ENCODE data around the gene CLBA1. TPM values are rescaled to one million over a fixed set of nuclear protein-coding genes. Genes with fewer than 3 reads are reported as not detected.

CLBA1 gene
- total and polyA plus RNA-seq, 8 donors = 4.7 to 32.5 (median 7.2) TPM

- Histone ChIP-seq H3K36me3 (no peaks in the 10 kb centered on the region), H3K4me1 (peaks cover 0 to 28% (median 4%) of the 10 kb centered on the region in 3 donors), H3K27ac (peak overlapping the region in 2 of 4 donors; percentile 54 to 73), H3K27me3 (no peaks in the 10 kb centered on the region), H3K9me3 (no peaks in the 10 kb centered on the region), H3K4me3 (no peak overlapping the region)
- no peak for ATAC-seq
- intact Hi-C loops (cut with DNase I) = no loop called here
- WGBS, 2 donors = 89 to 93% methylated on average over 22 of the region's 22 CpGs
- peak in 4 of 6 donors; percentile 19 to 68 (median 44) for DNase-seq
- FAIRE-seq = no peak
- TF ChIP-seq CTCF (IDR thresholded peaks at IDR 0.05) = no peak
These were observed 4.7 kb upstream of the CLBA1 start for GRCh38 chr14:104980611-104981531.

- intact Hi-C loops (cut with DNase I) = no loop called here
- no peak for TF ChIP-seq CTCF (IDR thresholded peaks at IDR 0.05)
These were observed 3.7 kb upstream of the CLBA1 start for GRCh38 chr14:104981699-104982541.

GRCh38 chr14:104982548-104983230, 2.9 kb upstream of the CLBA1 start:
- DNase-seq = peak in 2 of 6 donors; percentile 44 to 60
- 72 to 76% methylated on average over 10 of the region's 10 CpGs for WGBS, 2 donors

More at GRCh38 chr14:104981699-104982541, 3.7 kb upstream of the CLBA1 start:
- no peaks in the 10 kb centered on the region for H3K36me3 ChIP-seq
- H3K4me1 ChIP-seq = peaks cover 0 to 26% (median 6%) of the 10 kb centered on the region in 3 donors
- DNase-seq = peak in 3 of 6 donors; percentile 28 to 62 (median 54)
- H3K27me3 ChIP-seq = no peaks in the 10 kb centered on the region
- 82 to 84% methylated on average over 17 of the region's 17 CpGs for WGBS, 2 donors
- no peak overlapping the region for H3K4me3 ChIP-seq
- H3K9me3 ChIP-seq = no peaks in the 10 kb centered on the region
- no peak for ATAC-seq
- no peak overlapping the region for H3K27ac ChIP-seq
- no peak for FAIRE-seq

More at GRCh38 chr14:104982548-104983230, 2.9 kb upstream of the CLBA1 start:
- ATAC-seq (no peak), FAIRE-seq (no peak)
- no peaks in the 10 kb centered on the region for H3K27me3 ChIP-seq
- no peaks in the 10 kb centered on the region for H3K36me3 ChIP-seq
- no peak overlapping the region for H3K27ac ChIP-seq
- no peaks in the 10 kb centered on the region for H3K9me3 ChIP-seq
- H3K4me1 ChIP-seq = peaks cover 0 to 23% (median 8%) of the 10 kb centered on the region in 3 donors
- TF ChIP-seq CTCF (IDR thresholded peaks at IDR 0.05) = no peak
- no peak overlapping the region for H3K4me3 ChIP-seq
- intact Hi-C loops (cut with DNase I) = no loop called here

Data from pancreas (tissue), 10 donors.